Right cardiac atrium (tissue), 5 donors: ENCODE data around the gene HPD. TPM values are rescaled to one million over a fixed set of nuclear protein-coding genes. Genes with fewer than 3 reads are reported as not detected.

ENCODE experiments used
- ATAC-seq, 2 donors: fragments of 200-7000 bp; cut with Tn5 transposase; one replicate each; pipeline versions ENCODE4 v1.8.0 to v1.9.1; 2020; ENCODE audit warnings: moderate library complexity in 2 of 2, mild to moderate bottlenecking in 1 of 2
- DNase-seq, 3 donors: peaks; one replicate each; pipeline ENCODE4 v3.0.0-alpha.2; 2020
- H3K27ac ChIP-seq: one replicate; pipeline ENCODE4 v1.5.1; 2013; ENCODE audit warnings: mild to moderate bottlenecking, low read length, control low read depth, moderate library complexity
- H3K27me3 ChIP-seq: one replicate; pipeline ENCODE4 v1.6.1; 2013; ENCODE audit not compliant: control insufficient read depth, insufficient read depth
- H3K4me1 ChIP-seq: one replicate; pipeline ENCODE4 v1.6.1; 2013; ENCODE audit warnings: low read length; ENCODE audit not compliant: control insufficient read depth, insufficient read depth
- H3K4me3 ChIP-seq: one replicate; pipeline ENCODE4 v1.5.1; 2013; ENCODE audit warnings: low read length, control low read depth
- H3K9me3 ChIP-seq: one replicate; pipeline ENCODE4 v1.6.1; 2013; ENCODE audit warnings: low read length; ENCODE audit not compliant: control insufficient read depth
- WGBS: extraction: QIAGEN DNeasy Blood & Tissue Kit; methylation state at CpG from one replicate; pipeline ENCODE4 v1.1.7; 2013; 5-methylcytosine and 5-hydroxymethylcytosine counted together
- intact Hi-C, 4 donors: fragments of 100-400 bp; cut with DNase I; formaldehyde crosslinking; loops; one replicate each; pipeline versions ENCODE4 v1.11.0 to v1.14.0; 2022 to 2023
- polyA plus RNA-seq: library from polyadenylated mRNA; stranded (reverse); fragments of 200-250 nt; gene quantifications from one replicate; pipeline ENCODE4 v1.2.3, GENCODE V29; 2013
- total RNA-seq, 4 donors: library from RNA; stranded (reverse); fragmentation: NEBNext Ultra II Directional; extraction: Animal tissue kit (Norgen Biotek cat#: 25700); gene quantifications; one replicate each; pipeline ENCODE4 v1.2.1, GENCODE V29; 2021
- donor health status: healthy with polysubstance abuse.
- donor health status: DM: no; HTN: yes; CAD: no.
- donor health status: DM: no; HTN: no; CAD: no.
- donor health status: DM: no; HTN: yes; CAD: no; lungs with severe emphysema.
- donor health status: DM: yes; HTN: yes; CAD: no.

HPD gene
- total and polyA plus RNA-seq, 5 donors = 1.3 to 5.1 (median 1.4) TPM

- Histone ChIP-seq H3K4me1 (no peaks in the 10 kb centered on the region), H3K9me3 (no peaks in the 10 kb centered on the region), H3K4me3 (no peak overlapping the region), H3K27me3 (no peaks in the 10 kb centered on the region), H3K27ac (no peak overlapping the region)
- DNase-seq (no peak), ATAC-seq (no peak)
- 93% methylated on average over 48 of the region's 48 CpGs for WGBS
- intact Hi-C loops = no loop called here
These were observed 31.1 kb downstream of the HPD start for GRCh38 chr12:121827351-121828099.

- H3K4me1 ChIP-seq = no peaks in the 10 kb centered on the region
- no peak for DNase-seq
- 82% methylated on average over 18 of the region's 18 CpGs for WGBS
- intact Hi-C loops = no loop called here
- H3K4me3 ChIP-seq = no peak overlapping the region
- no peaks in the 10 kb centered on the region for H3K27me3 ChIP-seq
- no peak for ATAC-seq
- no peak overlapping the region for H3K27ac ChIP-seq
- no peaks in the 10 kb centered on the region for H3K9me3 ChIP-seq
These were observed 32.1 kb downstream of the HPD start for GRCh38 chr12:121826318-121827150.

- peak in 1 of 2 donors; percentile 24 for ATAC-seq
- WGBS = 87% methylated on average over 18 of the region's 18 CpGs
- H3K4me1 ChIP-seq = no peaks in the 10 kb centered on the region
These were observed 33.6 kb downstream of the HPD start for GRCh38 chr12:121825041-121825523.

GRCh38 chr12:121823727-121824115 is 34.9 kb downstream of the HPD start:
- DNase-seq (no peak), ATAC-seq (no peak)
- 76% methylated on average over 12 of the region's 12 CpGs for WGBS
- H3K27me3 ChIP-seq = no peaks in the 10 kb centered on the region
- H3K4me3 ChIP-seq = no peak overlapping the region
- no peak overlapping the region for H3K27ac ChIP-seq
- intact Hi-C loops = no loop called here
- H3K4me1 ChIP-seq = no peaks in the 10 kb centered on the region
- no peaks in the 10 kb centered on the region for H3K9me3 ChIP-seq

More at GRCh38 chr12:121825041-121825523, 33.6 kb downstream of the HPD start:
- Histone ChIP-seq H3K27me3 (no peaks in the 10 kb centered on the region), H3K9me3 (no peaks in the 10 kb centered on the region), H3K27ac (no peak overlapping the region), H3K4me3 (no peak overlapping the region)
- intact Hi-C loops = no loop called here
- DNase-seq = peak in 2 of 3 donors; percentile 66 to 76

GRCh38 chr12:121823101-121823726 is 35.4 kb downstream of the HPD start:
- no peaks in the 10 kb centered on the region for H3K4me1 ChIP-seq
- no peak overlapping the region for H3K4me3 ChIP-seq
- ATAC-seq (peak in 1 of 2 donors; percentile 14), DNase-seq (peak in 1 of 3 donors; percentile 70)
- H3K27ac ChIP-seq = no peak overlapping the region
- H3K27me3 ChIP-seq = no peaks in the 10 kb centered on the region
- 84% methylated on average over 36 of the region's 36 CpGs for WGBS
- no peaks in the 10 kb centered on the region for H3K9me3 ChIP-seq
- intact Hi-C loops = no loop called here

- intact Hi-C loops = no loop called here
These were observed 36.1 kb downstream of the HPD start for GRCh38 chr12:121822393-121823100.

GRCh38 chr12:121820056-121820455 is 38.6 kb downstream of the HPD start:
- Histone ChIP-seq H3K27me3 (no peaks in the 10 kb centered on the region), H3K4me3 (no peak overlapping the region), H3K27ac (no peak overlapping the region), H3K4me1 (no peaks in the 10 kb centered on the region), H3K9me3 (no peaks in the 10 kb centered on the region)
- DNase-seq (no peak), ATAC-seq (no peak)
- intact Hi-C loops = no loop called here
- 87% methylated on average over 7 of the region's 7 CpGs for WGBS

More at GRCh38 chr12:121822393-121823100, 36.1 kb downstream of the HPD start:
- Histone ChIP-seq H3K9me3 (no peaks in the 10 kb centered on the region), H3K4me3 (no peak overlapping the region), H3K27ac (no peak overlapping the region), H3K27me3 (no peaks in the 10 kb centered on the region), H3K4me1 (no peaks in the 10 kb centered on the region)
- ATAC-seq = peak in 1 of 2 donors; percentile 5
- WGBS = 88% methylated on average over 39 of the region's 39 CpGs
- DNase-seq = no peak

GRCh38 chr12:121819212-121819949 is 39.3 kb downstream of the HPD start:
- H3K4me3 ChIP-seq = no peak overlapping the region
- ATAC-seq (no peak), DNase-seq (no peak)
- no peak overlapping the region for H3K27ac ChIP-seq
- no peaks in the 10 kb centered on the region for H3K9me3 ChIP-seq
- no peaks in the 10 kb centered on the region for H3K4me1 ChIP-seq
- no peaks in the 10 kb centered on the region for H3K27me3 ChIP-seq
- WGBS = 90% methylated on average over 22 of the region's 22 CpGs
- intact Hi-C loops = loop anchor here in 1 of 4 donors (10.0 kb wide), 1 partner anchor 65 kb away; the partner anchor contains the start of gene PSMD9

- ATAC-seq = no peak
These were observed 41.0 kb downstream of the HPD start for GRCh38 chr12:121817648-121818043.

More at GRCh38 chr12:121817648-121818043, 41.0 kb downstream of the HPD start:
- no peaks in the 10 kb centered on the region for H3K27me3 ChIP-seq
- no peak for DNase-seq
- no peak overlapping the region for H3K4me3 ChIP-seq
- peaks cover 3% of the 10 kb centered on the region for H3K4me1 ChIP-seq
- 89% methylated on average over 18 of the region's 18 CpGs for WGBS
- H3K9me3 ChIP-seq = no peaks in the 10 kb centered on the region
- intact Hi-C loops = loop anchor here in 1 of 4 donors (10.0 kb wide), 1 partner anchor 67 kb away; the partner anchor contains the start of gene PSMD9
- no peak overlapping the region for H3K27ac ChIP-seq
